IMR-90 (cell line): Measurements from ENCODE around the gene SNAPIN. TPM values are rescaled to one million over a fixed set of nuclear protein-coding genes. Genes with fewer than 3 reads are reported as not detected.
"Not testable (repeated sequence)": the region's sequence is repeated elsewhere in the genome, so short reads cannot be mapped to it uniquely, and the experiment has no call there.

ENCODE experiments used
- ATAC-seq: fragments of 200-7000 bp; cut with Tn5 transposase; 2 replicates; pipeline ENCODE4 v1.9.1; 2020; ENCODE audit warnings: low read depth, mild to moderate bottlenecking, moderate library complexity
- BruUV-seq: library from RNA; stranded (reverse); fragments of 400-500 nt; replicated peaks from 2 replicates; lab custom pipeline; 2021; lab: Mats Ljungman, UMichigan
- CTCF ChIA-PET: fragments of 300-600 bp; formaldehyde crosslinking; extraction: SDS; loops from one replicate; lab custom pipeline; 2021; ENCODE audit warnings: antibody characterized with exemption; lab: Yijun Ruan, JAX
- POLR2A ChIA-PET: fragments of 300-600 bp; sonication (Branson Sonifier 250); formaldehyde crosslinking; loops from one replicate; lab custom pipeline; 2022; ENCODE audit warnings: antibody characterized with exemption; ENCODE audit not compliant: unreplicated experiment; lab: Charles Lee
- DNase-seq: peaks from one replicate; pipeline ENCODE4 v3.0.0; 2013
- H2AFZ ChIP-seq: replicated peaks from 2 replicates; pipeline ENCODE3; 2013; ENCODE audit warnings: low read length, mild to moderate bottlenecking; ENCODE audit not compliant: poor library complexity
- H2AK5ac ChIP-seq: 2 replicates; pipeline ENCODE4 v1.6.1; 2013; ENCODE audit warnings: low read depth, low read length, inconsistent platforms
- H2AK9ac ChIP-seq: replicated peaks from 2 replicates; pipeline ENCODE3; 2013; ENCODE audit warnings: mild to moderate bottlenecking, low read depth, low read length, moderate library complexity; ENCODE audit not compliant: poor library complexity
- H2BK120ac ChIP-seq: 2 replicates; pipeline ENCODE4 v1.6.1; 2013; ENCODE audit warnings: low read depth, low read length, inconsistent platforms
- H2BK15ac ChIP-seq: 3 replicates; pipeline ENCODE4 v1.6.1; 2013; ENCODE audit warnings: low read depth, low read length, inconsistent platforms
- H2BK20ac ChIP-seq: 2 replicates; pipeline ENCODE4 v1.6.1; 2013; ENCODE audit warnings: low read depth, mild to moderate bottlenecking, inconsistent platforms, low read length, moderate library complexity
- H2BK5ac ChIP-seq: 2 replicates; pipeline ENCODE4 v1.6.1; 2013; ENCODE audit warnings: mild to moderate bottlenecking, low read depth, low read length, inconsistent platforms; ENCODE audit not compliant: poor library complexity, severe bottlenecking
- H3K14ac ChIP-seq: replicated peaks from 2 replicates; pipeline ENCODE4 v1.6.1; 2013; ENCODE audit warnings: low read depth, low read length, inconsistent platforms
- H3K18ac ChIP-seq: 2 replicates; pipeline ENCODE4 v1.6.1; 2013; ENCODE audit warnings: low read depth, low read length, control low read depth
- H3K23ac ChIP-seq: 2 replicates; pipeline ENCODE4 v1.6.1; 2013; ENCODE audit warnings: low read depth, low read length, inconsistent platforms
- H3K27ac ChIP-seq: 2 replicates; pipeline ENCODE4 v1.5.1; 2013; ENCODE audit warnings: mild to moderate bottlenecking, control low read depth, low read length; ENCODE audit not compliant: insufficient read depth
- H3K27me3 ChIP-seq: 2 replicates; pipeline ENCODE4 v1.6.1; 2013; ENCODE audit warnings: low read length; ENCODE audit not compliant: control insufficient read depth, insufficient read depth
- H3K36me3 ChIP-seq: 2 replicates; pipeline ENCODE4 v1.6.1; 2013; ENCODE audit warnings: low read length, mixed read lengths; ENCODE audit not compliant: control insufficient read depth, insufficient read depth
- H3K4ac ChIP-seq: 2 replicates; pipeline ENCODE4 v1.6.1; 2013; ENCODE audit warnings: low read depth, low read length, inconsistent platforms
- H3K4me1 ChIP-seq: 2 replicates; pipeline ENCODE4 v1.6.1; 2013; ENCODE audit warnings: low read length, mixed read lengths; ENCODE audit not compliant: control insufficient read depth, insufficient read depth
- H3K4me2 ChIP-seq: 2 replicates; pipeline ENCODE4 v1.6.1; 2013; ENCODE audit warnings: low read depth, mild to moderate bottlenecking, control low read depth, low read length, moderate library complexity
- H3K4me3 ChIP-seq: 2 replicates; pipeline ENCODE4 v1.5.1; 2013; ENCODE audit warnings: low read depth, mild to moderate bottlenecking, control low read depth, low read length, moderate library complexity; ENCODE audit not compliant: insufficient read depth
- H3K56ac ChIP-seq: 2 replicates; pipeline ENCODE4 v1.6.1; 2013; ENCODE audit warnings: low read length, inconsistent platforms; ENCODE audit not compliant: insufficient read depth; ENCODE audit errors: extremely low read depth
- H3K79me1 ChIP-seq, 2 experiments: 2 replicates each; pipeline ENCODE4 v1.6.1; 2013; ENCODE audit warnings: low read length in 2 of 2, inconsistent platforms in 1 of 2, low read depth in 1 of 2
- H3K9ac ChIP-seq: 2 replicates; pipeline ENCODE4 v1.6.1; 2013; ENCODE audit warnings: low read depth, low read length, control low read depth
- H3K9me1 ChIP-seq: 2 replicates; pipeline ENCODE4 v1.6.1; 2013; ENCODE audit warnings: low read length, inconsistent platforms; ENCODE audit not compliant: insufficient read depth
- H3K9me3 ChIP-seq: 2 replicates; pipeline ENCODE4 v1.6.1; 2013; ENCODE audit warnings: low read length; ENCODE audit not compliant: control insufficient read depth, insufficient read depth
- H4K20me1 ChIP-seq: 2 replicates; pipeline ENCODE4 v1.6.1; 2013; ENCODE audit warnings: low read length, inconsistent platforms; ENCODE audit not compliant: insufficient read depth
- H4K5ac ChIP-seq: 2 replicates; pipeline ENCODE4 v1.6.1; 2013; ENCODE audit warnings: mild to moderate bottlenecking, low read depth, low read length, control low read depth
- H4K8ac ChIP-seq, 2 experiments: 2 replicates each; pipeline ENCODE4 v1.6.1; 2013; ENCODE audit warnings: low read depth in 2 of 2, low read length in 2 of 2, control low read depth in 1 of 2, inconsistent platforms in 1 of 2
- H4K91ac ChIP-seq: 2 replicates; pipeline ENCODE4 v1.6.1; 2013; ENCODE audit warnings: low read depth, low read length, inconsistent platforms; ENCODE audit not compliant: insufficient read depth
- WGBS, 2 experiments: methylation state at CpG; one replicate each; pipeline versions ENCODE4 v1.1.5 to v1.1.7; 2013; ENCODE audit warnings: missing lambda C conversion rate in 2 of 2; ENCODE audit not compliant: insufficient read length in 1 of 2; ENCODE audit errors: extremely low coverage in 2 of 2; 5-methylcytosine and 5-hydroxymethylcytosine counted together
- dilution Hi-C: fragments of 300-500 bp; cut with HindIII; formaldehyde crosslinking; loops from one replicate; pipeline ENCODE4 v1.14.3; 2018; ENCODE audit warnings: low sequenced_read_pairs; ENCODE audit not compliant: unreplicated experiment
- in situ Hi-C: fragments of 300-500 bp; cut with MboI; formaldehyde crosslinking; loops from 3 replicates; pipeline ENCODE4 v1.14.3; 2019; ENCODE audit warnings: low sequenced_read_pairs, inconsistent platforms, mixed read lengths
- intact Hi-C: fragments of 100-400 bp; cut with micrococcal nuclease; formaldehyde crosslinking; loops from 2 replicates; pipeline ENCODE4 v1.10.0; 2022
- polyA plus RNA-seq, 3 experiments: library from polyadenylated mRNA; depleted of rRNA; stranded (reverse); fragments of >200 nt; gene quantifications; 2 replicates each; pipeline ENCODE4 v1.2.3, GENCODE V29; 2012; ENCODE audit warnings: low replicate concordance in 1 of 3
- total RNA-seq: library from RNA; depleted of rRNA; stranded (reverse); fragments of >200 nt; gene quantifications from 2 replicates; pipeline ENCODE4 v1.2.3, GENCODE V29; 2012

The SNAPIN gene
- total and polyA plus RNA-seq, 2 of the 4 experiments (the other 2 are of a cell fraction): 37.4 to 40.9 TPM

DNA sequence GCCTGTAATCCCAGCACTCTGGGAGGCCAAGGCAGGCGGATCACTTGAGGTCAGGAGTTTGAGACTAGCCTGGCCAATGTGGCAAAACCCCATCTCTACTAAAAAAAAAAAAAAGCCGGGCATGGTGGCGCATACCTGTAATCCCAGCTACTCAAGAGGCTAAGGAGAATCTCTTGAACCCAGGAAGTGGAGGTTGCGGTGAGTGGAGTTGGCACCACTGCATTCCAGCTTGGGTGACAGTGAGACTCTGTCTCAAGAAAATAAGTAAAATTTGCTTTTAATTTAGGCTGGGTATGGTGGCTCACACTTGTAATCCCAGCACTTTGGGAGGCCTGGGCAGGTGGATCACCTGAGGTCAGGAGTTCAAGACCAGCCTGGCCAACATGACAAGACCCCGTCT is 18.3 kb upstream of the SNAPIN start:
- WGBS, 2 experiments: no CpG with 5 or more reads among the region's 5 CpGs
- H3K18ac ChIP-seq, H2BK20ac ChIP-seq, H2AK5ac ChIP-seq, H2AK9ac ChIP-seq, H3K27ac ChIP-seq, dilution Hi-C loops, H3K4me2 ChIP-seq, H4K5ac ChIP-seq, H3K56ac ChIP-seq, H3K14ac ChIP-seq, H3K4me1 ChIP-seq, H2BK5ac ChIP-seq, H3K23ac ChIP-seq, BruUV-seq, H2AFZ ChIP-seq, intact Hi-C loops, H3K9me1 ChIP-seq, H4K8ac ChIP-seq, H3K4me3 ChIP-seq, ATAC-seq, H4K91ac ChIP-seq, H3K9me3 ChIP-seq, DNase-seq, H2BK120ac ChIP-seq, H3K9ac ChIP-seq, H2BK15ac ChIP-seq, H3K27me3 ChIP-seq, H3K4ac ChIP-seq: not testable (repeated sequence)
- in situ Hi-C loops: loop anchor here (10.0 kb wide), 1 partner anchor 125 kb away; no protein-coding TSS in a partner anchor
- ChIA-PET CTCF (interaction anchor here (1.1 kb wide), 1 partner anchor 68 kb away, joined by 3 read pairs; no protein-coding TSS in a partner anchor), POLR2A (interaction anchor here (0.7 kb wide), 1 partner anchor 518 kb away, joined by 9 read pairs; no protein-coding TSS in a partner anchor)
- peaks cover 43 to 81% of the 10 kb centered on the region in 2 experiments for H3K79me1 ChIP-seq
- peaks cover 27% of the 10 kb centered on the region for H4K20me1 ChIP-seq
- H3K36me3 ChIP-seq: peaks cover 62% of the 10 kb centered on the region
